CD4-positive, alpha-beta T cell treated with Interleukin-4 for 4 hours (primary cell): ENCODE data around the gene PACSIN2.
"Not testable (repeated sequence)": the region's sequence is repeated elsewhere in the genome, so short reads cannot be mapped to it uniquely, and the experiment has no call there.

Experiments used
- DNase-seq: peaks from one replicate; pipeline ENCODE4 v3.0.0-alpha.2; 2020

PACSIN2 gene

GRCh38 chr22:42922374-42923191, 92.4 kb downstream of the PACSIN2 start:
- no peak for DNase-seq

- DNase-seq = no peak
These were observed 94.7 kb downstream of the PACSIN2 start for GRCh38 chr22:42920101-42920820.

GRCh38 chr22:42919199-42919598, 95.8 kb downstream of the PACSIN2 start:
- DNase-seq = peak; percentile 34

GRCh38 chr22:42918500-42918899, 96.4 kb downstream of the PACSIN2 start:
- no peak for DNase-seq

DNA sequence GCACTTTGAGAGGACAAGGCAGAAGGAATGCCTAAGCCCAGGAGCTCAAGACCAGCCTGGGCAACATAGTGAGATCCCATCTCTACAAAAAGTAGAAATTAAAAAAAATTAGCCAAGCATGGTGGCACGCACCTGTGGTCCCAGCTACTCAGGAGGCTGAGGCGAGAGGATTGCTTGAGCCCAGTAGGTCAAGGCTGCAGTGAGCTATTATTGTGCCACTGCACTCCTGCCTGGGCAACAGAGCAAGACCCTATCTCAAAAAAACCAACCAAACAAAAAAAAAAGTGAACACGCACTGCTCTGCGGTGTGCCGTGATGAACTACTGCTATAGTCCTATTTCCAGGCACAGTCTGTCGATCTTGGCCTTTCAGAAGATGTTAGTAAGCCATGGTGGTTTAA, 97.6 kb downstream of the PACSIN2 start:
- not testable (repeated sequence) for DNase-seq

DNA sequence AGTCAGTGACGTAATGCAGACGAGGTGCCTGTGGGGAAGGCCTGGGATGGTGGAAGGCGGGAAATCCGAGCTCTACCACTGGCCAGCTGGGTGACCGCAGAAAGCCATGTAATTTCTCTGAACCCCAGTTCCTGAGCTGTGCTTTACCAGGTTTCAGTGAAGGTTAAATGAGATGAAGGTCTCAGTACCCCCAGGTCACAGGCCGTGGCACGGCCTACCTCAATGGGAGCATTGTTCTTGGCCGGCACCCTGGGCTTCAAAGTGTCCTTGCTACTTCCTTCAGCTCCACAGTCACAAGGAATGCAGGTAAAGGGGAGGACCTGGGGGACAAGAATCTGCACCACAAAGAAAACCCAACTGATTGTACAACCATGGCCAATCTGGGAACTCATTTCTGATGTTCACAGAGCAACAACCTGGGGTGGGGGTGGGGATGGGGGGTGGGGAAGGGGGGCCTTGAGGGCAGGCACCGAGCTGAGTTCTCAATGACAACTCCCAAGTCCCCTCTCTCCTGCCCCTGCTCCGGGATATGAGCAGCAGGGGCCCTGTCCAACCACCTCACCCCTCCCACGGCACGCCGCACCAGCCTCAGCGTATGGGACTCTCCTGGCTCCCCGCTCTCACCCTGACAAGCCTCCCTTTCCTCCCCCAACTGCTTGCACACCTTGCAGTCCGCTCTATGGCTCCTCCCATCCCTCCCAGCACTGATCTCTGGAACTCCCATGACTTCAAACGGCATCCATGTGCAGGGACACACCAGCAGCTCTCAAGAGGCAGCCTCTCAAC, 98.8 kb downstream of the PACSIN2 start:
- no peak for DNase-seq

DNA sequence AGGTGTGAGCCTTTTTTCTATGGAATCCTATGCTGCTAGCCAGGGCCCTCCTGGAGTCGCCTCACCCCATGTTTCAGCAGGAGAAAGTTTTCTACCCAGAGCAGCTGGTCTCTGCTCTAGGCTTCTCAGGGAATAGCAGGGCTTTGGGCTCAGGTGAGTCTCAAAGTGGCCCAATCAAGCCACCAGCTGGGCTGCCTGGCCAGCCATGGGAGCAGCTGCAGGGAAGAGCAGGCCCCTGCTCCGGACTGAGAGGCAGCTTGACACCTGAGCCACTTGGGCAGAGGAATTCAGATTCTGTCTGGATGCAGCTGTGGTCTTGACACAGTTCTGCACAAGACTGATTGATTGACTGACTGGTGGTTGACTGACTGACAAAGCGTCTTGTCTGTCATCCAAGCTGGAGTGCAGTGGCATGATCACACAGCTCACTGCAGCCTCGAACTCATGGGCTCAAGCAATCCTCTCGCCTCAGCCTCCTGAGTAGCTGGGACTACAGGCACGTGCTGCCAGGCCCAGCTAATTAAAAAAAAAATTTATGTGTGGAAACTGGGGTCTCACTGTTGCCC, 100.4 kb downstream of the PACSIN2 start:
- DNase-seq = no peak

- DNase-seq = no peak
These were observed 101.0 kb downstream of the PACSIN2 start for GRCh38 chr22:42913874-42914510.

- DNase-seq = no peak
These were observed 102.9 kb downstream of the PACSIN2 start for GRCh38 chr22:42912059-42912458.

- no peak for DNase-seq
These were observed 104.6 kb downstream of the PACSIN2 start for GRCh38 chr22:42910221-42910942.

DNA sequence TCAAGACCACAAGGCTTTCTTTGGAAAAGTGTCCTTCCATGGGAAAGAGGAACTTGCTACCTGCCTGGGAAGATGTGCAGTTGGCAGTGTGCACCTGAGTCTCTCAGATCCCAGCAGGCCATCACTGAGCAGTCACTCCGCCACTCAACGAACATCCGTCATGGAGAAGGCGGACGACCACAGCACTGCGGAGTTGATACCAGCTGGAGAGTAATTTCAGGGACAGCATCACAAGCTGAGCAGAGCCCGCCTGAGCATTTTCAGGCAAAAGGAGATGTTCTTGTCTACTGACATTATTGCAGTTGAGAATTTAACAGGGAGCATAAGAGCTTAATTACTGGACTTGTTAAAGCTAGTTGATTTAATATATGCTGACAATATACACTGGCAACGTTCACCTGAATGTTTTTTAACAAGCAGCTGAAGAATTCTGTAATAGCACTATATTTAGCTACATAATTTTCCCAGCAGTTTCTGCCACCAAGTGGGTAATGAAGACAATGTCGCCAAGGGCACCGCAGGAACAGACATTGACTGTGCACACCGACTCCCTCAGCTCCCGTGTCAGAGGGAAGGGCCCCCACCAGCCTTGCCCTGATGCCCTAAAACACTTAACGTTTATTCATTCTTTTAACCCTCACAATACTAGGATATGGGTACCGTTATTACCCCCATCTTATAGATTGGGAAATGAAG, 105.4 kb downstream of the PACSIN2 start:
- DNase-seq = no peak

GRCh38 chr22:42908374-42908746, 106.6 kb downstream of the PACSIN2 start:
- DNase-seq = no peak

GRCh38 chr22:42907404-42908373, 107.3 kb downstream of the PACSIN2 start:
- no peak for DNase-seq

DNA sequence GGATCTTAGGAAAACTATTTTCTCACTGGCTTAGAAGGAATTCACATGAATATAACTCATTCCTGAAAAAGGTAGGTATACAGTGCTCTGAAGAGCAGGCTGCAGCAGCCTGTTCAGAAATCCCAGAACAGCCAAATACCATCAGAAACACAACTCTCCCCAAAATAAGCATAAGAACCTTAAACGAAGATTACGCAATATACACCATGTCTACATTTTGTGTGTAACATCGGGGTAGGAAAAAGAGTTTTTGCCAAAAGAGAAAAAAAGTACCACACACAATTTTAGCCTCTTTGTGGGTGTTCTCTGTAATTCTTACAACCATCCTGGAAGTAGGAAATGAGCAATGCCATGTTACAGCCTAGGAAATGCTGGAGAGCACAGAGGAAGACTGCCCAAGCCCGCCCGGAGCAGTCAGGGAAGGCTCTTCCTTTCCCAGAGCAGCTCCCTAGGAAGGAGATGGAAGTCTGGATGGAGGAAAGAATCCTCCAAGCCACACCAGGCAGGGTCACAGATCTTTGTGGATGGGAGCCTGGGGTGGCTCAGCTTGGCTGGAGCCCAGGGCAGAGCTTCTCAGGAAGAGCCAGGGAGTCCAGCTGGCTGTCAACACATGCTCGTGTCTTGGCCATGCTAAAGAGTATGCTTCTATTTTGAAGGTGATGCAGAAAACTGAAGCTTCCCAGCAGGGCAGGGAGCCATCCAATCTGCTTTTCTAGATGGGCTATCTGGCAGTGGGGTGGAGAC, 108.2 kb downstream of the PACSIN2 start:
- no peak for DNase-seq

GRCh38 chr22:42905702-42906183, 109.2 kb downstream of the PACSIN2 start:
- DNase-seq = no peak

DNA sequence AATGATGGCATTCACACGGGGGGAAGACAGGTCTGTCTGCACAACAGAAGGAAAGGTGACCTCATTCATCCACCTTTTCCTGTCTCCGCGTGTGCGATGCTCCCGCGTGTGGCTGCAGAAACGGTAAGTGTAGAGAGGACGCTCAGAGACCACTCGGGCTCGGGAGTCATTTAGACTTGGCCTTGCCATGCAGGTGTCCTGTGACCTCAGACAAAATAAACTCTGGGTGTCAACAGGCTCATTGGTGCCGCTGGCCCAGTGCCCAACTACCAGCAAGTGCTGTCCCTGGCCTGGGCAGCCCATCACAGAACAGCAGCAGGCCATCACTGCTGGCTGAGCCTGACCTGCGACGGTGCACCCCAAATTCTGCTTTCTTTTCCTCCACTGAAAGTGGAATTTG, 109.7 kb downstream of the PACSIN2 start:
- no peak for DNase-seq

- no peak for DNase-seq
These were observed 110.9 kb downstream of the PACSIN2 start for GRCh38 chr22:42904050-42904449.

GRCh38 chr22:42902875-42903510, 112.0 kb downstream of the PACSIN2 start:
- no peak for DNase-seq
